Measurements from ENCODE around the gene CATSPERD. TPM values are rescaled to one million over a fixed set of nuclear protein-coding genes. Genes with fewer than 3 reads are reported as not detected.

The CATSPERD gene
- total and polyA plus RNA-seq, 2 donors, result 0.05 TPM

DNA sequence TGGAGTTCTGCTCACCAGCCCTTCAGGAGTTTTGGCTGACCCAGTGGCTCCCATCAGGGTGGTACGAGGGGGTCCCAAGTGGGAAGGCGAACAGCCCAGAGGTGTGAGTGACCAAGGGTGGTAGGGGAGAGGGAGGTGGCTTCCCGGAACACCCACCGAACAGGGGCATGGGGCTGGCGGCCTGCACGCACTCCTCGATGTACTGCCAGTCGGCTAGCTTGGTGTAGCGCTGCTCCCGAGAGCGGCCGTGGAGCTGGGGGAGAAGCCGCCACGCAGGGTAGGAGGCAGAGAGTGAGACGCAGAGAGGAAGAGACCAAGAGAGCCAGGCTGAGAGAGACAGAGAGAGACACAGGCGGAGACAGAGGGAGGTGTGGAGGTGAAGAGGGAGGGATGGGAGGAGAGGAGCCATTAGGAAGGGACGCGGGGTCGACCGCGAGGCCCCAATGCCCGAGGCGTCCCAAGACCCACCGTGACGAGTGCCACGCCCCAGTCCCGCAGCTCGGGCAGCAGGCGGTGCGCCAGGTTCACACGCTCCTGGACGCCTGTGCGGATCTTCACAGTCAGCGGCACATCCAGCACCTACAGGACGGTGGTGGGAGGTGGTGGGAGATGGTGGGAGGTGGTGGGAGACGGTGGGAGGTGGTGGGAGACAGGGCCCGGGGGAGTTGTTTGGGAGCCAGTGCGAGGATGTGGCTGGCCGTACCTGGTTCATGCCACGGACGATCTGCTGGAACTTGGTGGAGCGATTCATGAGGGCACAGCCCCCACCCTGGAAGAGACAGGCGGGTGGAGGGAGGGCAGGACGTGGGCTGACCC, 66.4 kb downstream of the CATSPERD start:
- DNase-seq (ENCODE audit: low read depth in 6 of 9, low spot score in 9 of 9), result no peak
- Histone ChIP-seq H3K9me3 (ENCODE audit: control insufficient read depth in 2 of 2, insufficient read depth in 1 of 2, low read length in 1 of 2) (peaks cover 0 to 8% of the 10 kb centered on the region in 2 donors), H3K4me3 (ENCODE audit: low read length in 2 of 2) (no peak overlapping the region), H3K27ac (ENCODE audit: low read depth in 1 of 2, low read length in 1 of 2) (no peak overlapping the region), H3K4me1 (ENCODE audit: control insufficient read depth in 2 of 2, insufficient read depth in 2 of 2, low read length in 2 of 2) (peaks cover 5 to 14% of the 10 kb centered on the region in 2 donors), H3K36me3 (ENCODE audit: control insufficient read depth in 2 of 2, insufficient read depth in 2 of 2, low read length in 1 of 2) (peaks cover 53 to 70% of the 10 kb centered on the region in 2 donors), H3K27me3 (ENCODE audit: control insufficient read depth in 2 of 2, insufficient read depth in 1 of 2, low read length in 1 of 2) (no peaks in the 10 kb centered on the region)
- WGBS, result 96% methylated on average over 44 of the region's 44 CpGs

DNA sequence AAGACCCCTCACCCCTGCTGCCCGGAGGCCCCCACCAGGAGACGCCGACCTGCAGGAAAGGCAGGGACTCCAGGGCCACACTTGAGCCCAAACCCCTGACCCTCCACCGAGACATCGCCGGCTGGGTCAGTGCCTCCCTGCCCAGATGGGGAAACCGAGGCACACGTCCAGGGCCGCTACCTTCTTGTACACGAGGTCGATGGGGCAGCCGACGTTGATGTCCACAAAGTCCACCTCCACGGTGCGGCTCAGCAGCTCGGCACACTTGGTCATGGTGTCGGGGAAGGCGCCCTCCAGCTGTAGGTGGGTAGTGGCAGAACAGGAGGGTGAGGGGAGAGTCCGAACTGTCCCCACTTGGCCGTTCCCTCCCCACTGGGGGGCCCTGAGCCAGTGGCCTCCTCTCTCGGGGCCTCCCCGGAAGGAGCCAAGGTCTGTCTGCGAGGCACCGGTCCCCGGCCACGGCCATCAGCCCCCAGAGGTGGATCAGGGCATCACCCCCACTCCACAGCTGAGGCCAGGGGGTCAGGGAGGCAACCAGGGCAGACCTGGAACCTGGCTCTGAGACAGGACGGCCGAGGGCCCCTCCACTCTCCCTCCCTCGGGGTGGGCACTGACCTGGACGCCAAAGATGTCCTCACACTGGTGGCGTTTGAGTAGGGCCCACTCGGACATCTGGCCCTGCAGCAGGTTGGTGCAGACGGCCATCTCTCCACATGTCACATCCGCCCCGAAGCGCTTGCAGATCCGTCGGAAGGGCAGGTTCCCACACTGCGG, 67.2 kb downstream of the CATSPERD start:
- Histone ChIP-seq H3K9me3 (ENCODE audit: control insufficient read depth in 2 of 2, insufficient read depth in 1 of 2, low read length in 1 of 2) (peaks cover 0 to 8% of the 10 kb centered on the region in 2 donors), H3K36me3 (ENCODE audit: control insufficient read depth in 2 of 2, insufficient read depth in 2 of 2, low read length in 1 of 2) (peaks cover 53 to 70% of the 10 kb centered on the region in 2 donors), H3K4me1 (ENCODE audit: control insufficient read depth in 2 of 2, insufficient read depth in 2 of 2, low read length in 2 of 2) (peaks cover 5 to 14% of the 10 kb centered on the region in 2 donors), H3K27ac (ENCODE audit: low read depth in 1 of 2, low read length in 1 of 2) (no peak overlapping the region), H3K4me3 (ENCODE audit: low read length in 2 of 2) (no peak overlapping the region), H3K27me3 (ENCODE audit: control insufficient read depth in 2 of 2, insufficient read depth in 1 of 2, low read length in 1 of 2) (no peaks in the 10 kb centered on the region)
- 99% methylated on average over 39 of the region's 39 CpGs for WGBS
- no peak for DNase-seq (ENCODE audit: low read depth in 6 of 9, low spot score in 9 of 9)

DNA sequence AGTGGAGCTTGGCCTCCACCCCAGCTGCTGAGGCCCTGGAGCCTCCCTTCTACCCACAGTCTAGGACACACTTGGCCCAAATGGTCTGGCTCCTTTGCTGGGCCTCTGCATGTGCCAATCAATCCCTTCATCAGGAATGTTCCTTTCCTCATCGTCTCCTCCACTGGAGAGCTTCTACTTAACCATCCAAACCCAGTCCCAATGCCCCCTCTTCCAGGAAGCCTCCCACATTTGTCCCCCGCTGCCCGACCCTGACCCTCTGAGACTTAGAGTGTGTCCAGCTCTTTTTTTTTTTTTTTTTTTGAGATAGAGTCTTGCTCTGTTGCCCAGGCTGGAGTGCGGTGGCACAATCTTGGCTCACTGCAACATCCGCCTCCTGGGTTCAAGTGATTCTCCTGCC, 68.0 kb downstream of the CATSPERD start:
- Histone ChIP-seq H3K27me3 (ENCODE audit: control insufficient read depth in 2 of 2, insufficient read depth in 1 of 2, low read length in 1 of 2) (no peaks in the 10 kb centered on the region), H3K4me1 (ENCODE audit: control insufficient read depth in 2 of 2, insufficient read depth in 2 of 2, low read length in 2 of 2) (peaks cover 5 to 14% of the 10 kb centered on the region in 2 donors), H3K9me3 (ENCODE audit: control insufficient read depth in 2 of 2, insufficient read depth in 1 of 2, low read length in 1 of 2) (peaks cover 0 to 8% of the 10 kb centered on the region in 2 donors), H3K27ac (ENCODE audit: low read depth in 1 of 2, low read length in 1 of 2) (no peak overlapping the region), H3K4me3 (ENCODE audit: low read length in 2 of 2) (no peak overlapping the region), H3K36me3 (ENCODE audit: control insufficient read depth in 2 of 2, insufficient read depth in 2 of 2, low read length in 1 of 2) (peaks cover 53 to 64% of the 10 kb centered on the region in 2 donors)
- WGBS, result 97% methylated on average over 5 of the region's 5 CpGs
- no peak for DNase-seq (ENCODE audit: low read depth in 6 of 9, low spot score in 9 of 9)

GRCh38 chr19:5789351-5789761, 68.9 kb downstream of the CATSPERD start:
- no peak overlapping the region for H3K27ac ChIP-seq (ENCODE audit: low read depth in 1 of 2, low read length in 1 of 2)
- no peaks in the 10 kb centered on the region for H3K27me3 ChIP-seq (ENCODE audit: control insufficient read depth in 2 of 2, insufficient read depth in 1 of 2, low read length in 1 of 2)
- DNase-seq (ENCODE audit: low read depth in 6 of 9, low spot score in 9 of 9), result no peak
- H3K36me3 ChIP-seq (ENCODE audit: control insufficient read depth in 2 of 2, insufficient read depth in 2 of 2, low read length in 1 of 2), result peaks cover 49 to 58% of the 10 kb centered on the region in 2 donors
- peaks cover 0 to 8% of the 10 kb centered on the region in 2 donors for H3K9me3 ChIP-seq (ENCODE audit: control insufficient read depth in 2 of 2, insufficient read depth in 1 of 2, low read length in 1 of 2)
- H3K4me1 ChIP-seq (ENCODE audit: control insufficient read depth in 2 of 2, insufficient read depth in 2 of 2, low read length in 2 of 2), result peaks cover 5 to 14% of the 10 kb centered on the region in 2 donors
- 98% methylated on average over 39 of the region's 39 CpGs for WGBS
- no peak overlapping the region for H3K4me3 ChIP-seq (ENCODE audit: low read length in 2 of 2)

DNA sequence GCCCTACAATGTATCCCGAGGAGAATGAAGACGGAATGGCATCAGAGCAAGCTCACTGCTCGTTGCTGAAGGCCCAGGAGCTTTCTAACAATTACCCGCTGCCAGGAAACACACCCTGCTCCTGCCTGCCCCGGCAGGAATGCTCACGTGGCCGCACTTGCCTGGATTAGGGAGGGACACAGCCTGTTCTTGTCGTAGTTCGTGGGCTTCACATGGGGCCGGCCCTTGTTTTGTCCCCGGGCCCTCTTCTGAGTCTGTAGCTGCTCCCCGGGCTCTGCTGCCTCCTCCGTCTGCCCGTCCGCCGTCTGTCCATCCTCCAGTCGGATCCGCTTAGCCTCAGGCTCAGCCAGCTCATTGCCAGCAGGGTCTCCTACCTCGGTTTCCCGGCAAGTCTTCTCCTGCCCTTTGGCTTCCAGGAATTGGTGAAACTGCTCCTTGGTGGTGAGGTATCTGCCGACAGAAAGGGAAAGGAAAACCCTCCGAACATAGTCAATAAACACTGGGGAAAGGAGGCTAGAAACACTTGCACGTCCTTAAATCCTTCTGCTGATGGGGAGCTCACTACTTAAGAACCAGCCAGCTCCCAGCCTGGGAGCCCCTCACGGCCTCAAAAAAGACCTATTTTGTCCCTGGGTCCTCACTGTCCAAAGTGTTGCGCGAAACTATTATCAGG, 69.6 kb downstream of the CATSPERD start:
- peaks cover 0 to 8% of the 10 kb centered on the region in 2 donors for H3K9me3 ChIP-seq (ENCODE audit: control insufficient read depth in 2 of 2, insufficient read depth in 1 of 2, low read length in 1 of 2)
- DNase-seq (ENCODE audit: low read depth in 6 of 9, low spot score in 9 of 9), result no peak
- WGBS, result 87% methylated on average over 26 of the region's 26 CpGs
- H3K4me1 ChIP-seq (ENCODE audit: control insufficient read depth in 2 of 2, insufficient read depth in 2 of 2, low read length in 2 of 2), result peaks cover 5 to 14% of the 10 kb centered on the region in 2 donors
- peaks cover 42 to 51% of the 10 kb centered on the region in 2 donors for H3K36me3 ChIP-seq (ENCODE audit: control insufficient read depth in 2 of 2, insufficient read depth in 2 of 2, low read length in 1 of 2)
- H3K27me3 ChIP-seq (ENCODE audit: control insufficient read depth in 2 of 2, insufficient read depth in 1 of 2, low read length in 1 of 2), result no peaks in the 10 kb centered on the region
- peak overlapping the region; percentile 59 to 85 for H3K4me3 ChIP-seq (ENCODE audit: low read length in 2 of 2)
- H3K27ac ChIP-seq (ENCODE audit: low read depth in 1 of 2, low read length in 1 of 2), result peak overlapping the region; percentile 89 to 97

DNA sequence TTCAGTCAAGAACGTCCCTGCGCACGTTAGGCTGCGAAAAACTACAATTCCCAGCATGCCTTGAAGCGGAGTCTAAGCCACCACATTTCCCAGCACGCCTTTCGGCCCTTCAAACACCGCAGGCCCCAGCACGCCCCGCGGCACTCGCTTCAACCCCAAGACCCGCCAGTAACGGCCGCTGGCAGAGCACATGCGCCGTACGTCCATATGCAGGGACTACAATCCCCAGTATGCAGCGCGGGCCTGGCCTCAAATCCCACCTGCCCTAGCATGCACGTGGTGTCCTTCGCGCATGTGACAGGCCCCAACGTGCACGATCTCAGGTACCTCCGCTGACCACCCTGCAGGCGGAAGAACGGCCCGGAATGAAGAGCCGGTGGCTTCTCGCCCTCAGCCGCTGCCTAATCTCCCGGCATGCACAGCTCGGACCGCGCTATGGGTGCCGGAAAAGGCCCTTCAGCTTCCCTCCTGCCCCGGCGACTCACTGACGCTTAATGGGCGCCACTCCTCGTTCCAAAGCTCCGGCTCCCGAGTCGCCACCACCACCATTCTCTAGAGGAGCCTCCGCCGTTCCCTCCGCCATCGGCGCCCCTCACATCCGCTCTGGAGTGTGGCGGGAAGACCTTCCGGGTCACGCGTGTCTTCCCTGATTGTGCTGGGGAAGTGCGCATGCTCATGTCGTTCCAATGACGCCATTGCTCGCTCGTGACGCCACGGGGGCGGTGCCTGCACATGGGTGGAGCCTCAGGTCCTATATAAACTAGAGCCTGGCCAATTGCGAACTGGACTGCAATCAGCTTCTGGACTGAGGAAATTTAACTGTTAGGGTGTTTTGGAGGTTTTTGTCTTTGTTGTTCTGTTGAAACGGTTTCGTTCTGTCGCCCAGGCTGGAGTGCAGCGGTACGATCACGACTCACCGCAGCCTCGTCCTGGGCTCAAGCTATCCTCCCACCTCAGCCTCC, 70.4 kb downstream of the CATSPERD start, which contains the start of gene DUS3L:
DUS3L (minus strand) TSS at position 605 of the 962 bp plus-strand sequence; CDS start at position 583, 22 bp downstream.
- H3K27me3 ChIP-seq (ENCODE audit: control insufficient read depth in 2 of 2, insufficient read depth in 1 of 2, low read length in 1 of 2), result no peaks in the 10 kb centered on the region
- H3K9me3 ChIP-seq (ENCODE audit: control insufficient read depth in 2 of 2, insufficient read depth in 1 of 2, low read length in 1 of 2), result peaks cover 0 to 8% of the 10 kb centered on the region in 2 donors
- peaks cover 40 to 43% of the 10 kb centered on the region in 2 donors for H3K36me3 ChIP-seq (ENCODE audit: control insufficient read depth in 2 of 2, insufficient read depth in 2 of 2, low read length in 1 of 2)
- 11% methylated on average over 72 of the region's 72 CpGs for WGBS
- DNase-seq (ENCODE audit: low read depth in 6 of 9, low spot score in 9 of 9), result peak; percentile 93 to 99 (median 97)
- H3K4me1 ChIP-seq (ENCODE audit: control insufficient read depth in 2 of 2, insufficient read depth in 2 of 2, low read length in 2 of 2), result peaks cover 5 to 14% of the 10 kb centered on the region in 2 donors
- H3K4me3 ChIP-seq (ENCODE audit: low read length in 2 of 2), result peak within 1 kb of the TSS; percentile 59 to 85
- peak within 1 kb of the TSS; percentile 89 to 97 for H3K27ac ChIP-seq (ENCODE audit: low read depth in 1 of 2, low read length in 1 of 2)

- no peak for DNase-seq (ENCODE audit: low read depth in 6 of 9, low spot score in 9 of 9)
- 97% methylated on average over 18 of the region's 18 CpGs for WGBS
- peaks cover 5 to 14% of the 10 kb centered on the region in 2 donors for H3K4me1 ChIP-seq (ENCODE audit: control insufficient read depth in 2 of 2, insufficient read depth in 2 of 2, low read length in 2 of 2)
- no peak overlapping the region for H3K27ac ChIP-seq (ENCODE audit: low read depth in 1 of 2, low read length in 1 of 2)
- H3K4me3 ChIP-seq (ENCODE audit: low read length in 2 of 2), result no peak overlapping the region
- peaks cover 0 to 8% of the 10 kb centered on the region in 2 donors for H3K9me3 ChIP-seq (ENCODE audit: control insufficient read depth in 2 of 2, insufficient read depth in 1 of 2, low read length in 1 of 2)
- no peaks in the 10 kb centered on the region for H3K27me3 ChIP-seq (ENCODE audit: control insufficient read depth in 2 of 2, insufficient read depth in 1 of 2, low read length in 1 of 2)
- H3K36me3 ChIP-seq (ENCODE audit: control insufficient read depth in 2 of 2, insufficient read depth in 2 of 2, low read length in 1 of 2), result peaks cover 27 to 29% of the 10 kb centered on the region in 2 donors
Measured at GRCh38 chr19:5792224-5792623, 71.8 kb downstream of the CATSPERD start.

- whole genome bisulfite sequencing, result 95% methylated on average over 3 of the region's 3 CpGs
- Histone ChIP-seq H3K27me3 (ENCODE audit: control insufficient read depth in 2 of 2, insufficient read depth in 1 of 2, low read length in 1 of 2) (peaks cover 0 to 4% of the 10 kb centered on the region in 2 donors), H3K9me3 (ENCODE audit: control insufficient read depth in 2 of 2, insufficient read depth in 1 of 2, low read length in 1 of 2) (peaks cover 0 to 8% of the 10 kb centered on the region in 2 donors), H3K36me3 (ENCODE audit: control insufficient read depth in 2 of 2, insufficient read depth in 2 of 2, low read length in 1 of 2) (peaks cover 17 to 19% of the 10 kb centered on the region in 2 donors), H3K27ac (ENCODE audit: low read depth in 1 of 2, low read length in 1 of 2) (no peak overlapping the region), H3K4me1 (ENCODE audit: control insufficient read depth in 2 of 2, insufficient read depth in 2 of 2, low read length in 2 of 2) (peaks cover 5 to 14% of the 10 kb centered on the region in 2 donors), H3K4me3 (ENCODE audit: low read length in 2 of 2) (no peak overlapping the region)
- DNase-seq (ENCODE audit: low read depth in 6 of 9, low spot score in 9 of 9), result no peak
Measured at GRCh38 chr19:5793188-5793587, 72.8 kb downstream of the CATSPERD start.

Data from thymus (tissue), 11 donors.